GM10248 (cell line): Measurements from ENCODE around the gene L3MBTL3.

Experiments
- CTCF ChIA-PET: fragments of 300-600 bp; sonication (Branson Sonifier 250); formaldehyde crosslinking; extraction: SDS; loops from one replicate; lab custom pipeline; 2021; ENCODE audit warnings: antibody characterized with exemption; lab: Yijun Ruan, JAX
- POLR2A ChIA-PET: fragments of 350-650 bp; sonication (Branson Sonifier 250); formaldehyde crosslinking; extraction: SDS; loops from one replicate; lab custom pipeline; 2020; ENCODE audit warnings: antibody characterized with exemption; lab: Yijun Ruan, JAX
- DNase-seq: peaks from one replicate; pipeline ENCODE4 v3.0.0; 2012; ENCODE audit errors: extremely low spot score
- TF ChIP-seq, protein P1 (sequence below): IDR thresholded peaks from 2 replicates; pipeline ENCODE4 v1.5.1; 2012; ENCODE audit warnings: mild to moderate bottlenecking, low read depth; ENCODE audit errors: extremely low read depth, missing control alignments, control extremely low read depth

Gene L3MBTL3

GRCh38 chr6:130009146-130009545 lies 9.2 kb upstream of the L3MBTL3 start:
- DNase-seq: no peak
- ChIA-PET POLR2A (no interaction called here), CTCF (interaction anchor here (0.7 to 1.3 kb wide), 3 partner anchors 9 to 26 kb away, joined by 3 read pairs; partner anchors contain the start of gene L3MBTL3)
- TF ChIP-seq, protein P1, sequence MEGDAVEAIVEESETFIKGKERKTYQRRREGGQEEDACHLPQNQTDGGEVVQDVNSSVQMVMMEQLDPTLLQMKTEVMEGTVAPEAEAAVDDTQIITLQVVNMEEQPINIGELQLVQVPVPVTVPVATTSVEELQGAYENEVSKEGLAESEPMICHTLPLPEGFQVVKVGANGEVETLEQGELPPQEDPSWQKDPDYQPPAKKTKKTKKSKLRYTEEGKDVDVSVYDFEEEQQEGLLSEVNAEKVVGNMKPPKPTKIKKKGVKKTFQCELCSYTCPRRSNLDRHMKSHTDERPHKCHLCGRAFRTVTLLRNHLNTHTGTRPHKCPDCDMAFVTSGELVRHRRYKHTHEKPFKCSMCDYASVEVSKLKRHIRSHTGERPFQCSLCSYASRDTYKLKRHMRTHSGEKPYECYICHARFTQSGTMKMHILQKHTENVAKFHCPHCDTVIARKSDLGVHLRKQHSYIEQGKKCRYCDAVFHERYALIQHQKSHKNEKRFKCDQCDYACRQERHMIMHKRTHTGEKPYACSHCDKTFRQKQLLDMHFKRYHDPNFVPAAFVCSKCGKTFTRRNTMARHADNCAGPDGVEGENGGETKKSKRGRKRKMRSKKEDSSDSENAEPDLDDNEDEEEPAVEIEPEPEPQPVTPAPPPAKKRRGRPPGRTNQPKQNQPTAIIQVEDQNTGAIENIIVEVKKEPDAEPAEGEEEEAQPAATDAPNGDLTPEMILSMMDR: no peak

- CTCF ChIA-PET: interaction anchor here (1.5 kb wide), 1 partner anchor 11 kb away, joined by 8 read pairs; no protein-coding TSS in a partner anchor
- POLR2A ChIA-PET: no interaction called here
- TF ChIP-seq, protein P1: no peak
- DNase-seq: no peak
Measured at GRCh38 chr6:130010387-130010786, 8.0 kb upstream of the L3MBTL3 start.

GRCh38 chr6:130012728-130013127 lies 5.7 kb upstream of the L3MBTL3 start:
- CTCF ChIA-PET: interaction anchor here (1.8 kb wide), 1 partner anchor 9 kb away, joined by 5 read pairs; no protein-coding TSS in a partner anchor
- no peak for DNase-seq
- TF ChIP-seq, protein P1: no peak
- POLR2A ChIA-PET: no interaction called here

DNA sequence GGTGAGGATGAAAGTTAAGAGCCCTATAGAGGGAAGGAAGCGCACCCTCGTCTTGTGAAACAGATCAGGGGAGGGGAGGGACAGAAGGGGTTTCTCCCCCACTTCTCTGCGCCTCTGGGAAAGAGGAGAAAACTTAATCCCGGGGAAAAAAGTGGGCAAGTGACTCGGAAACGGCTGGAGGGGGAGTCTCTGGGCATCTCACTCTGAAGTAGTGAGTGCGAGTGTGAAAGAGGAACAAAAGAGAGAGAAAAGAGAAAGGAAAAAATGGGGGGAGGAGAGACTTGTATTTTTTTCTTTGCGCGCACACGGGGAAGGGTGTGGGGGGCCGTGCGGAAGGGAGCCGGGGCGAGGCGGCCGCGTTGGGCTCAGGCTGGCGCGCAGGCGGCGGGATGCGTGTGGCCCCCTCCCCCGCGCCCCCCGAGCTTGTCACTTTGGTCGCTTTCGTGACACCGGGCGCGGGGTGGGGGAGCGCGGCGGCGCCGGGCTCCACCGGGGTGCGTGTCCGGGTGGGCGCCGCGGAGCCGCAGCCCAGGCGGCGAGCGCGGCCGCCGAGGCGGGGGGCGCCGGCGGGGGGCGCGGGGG lies 454 bp downstream of the L3MBTL3 start:
- ChIA-PET POLR2A (no interaction called here), CTCF (interaction anchor here (1.2 kb wide), 1 partner anchor 10 kb away, joined by 3 read pairs; no protein-coding TSS in a partner anchor)
- TF ChIP-seq, protein P1: no peak
- DNase-seq: peak; percentile 50

- peak; percentile 36 for DNase-seq
- TF ChIP-seq, protein P1: no peak
- CTCF ChIA-PET: interaction anchor here (2.4 kb wide), 1 partner anchor 422 kb away, joined by 11 read pairs; no protein-coding TSS in a partner anchor
- POLR2A ChIA-PET: no interaction called here
Measured at GRCh38 chr6:130019326-130020072, 1.1 kb downstream of the L3MBTL3 start.

DNA sequence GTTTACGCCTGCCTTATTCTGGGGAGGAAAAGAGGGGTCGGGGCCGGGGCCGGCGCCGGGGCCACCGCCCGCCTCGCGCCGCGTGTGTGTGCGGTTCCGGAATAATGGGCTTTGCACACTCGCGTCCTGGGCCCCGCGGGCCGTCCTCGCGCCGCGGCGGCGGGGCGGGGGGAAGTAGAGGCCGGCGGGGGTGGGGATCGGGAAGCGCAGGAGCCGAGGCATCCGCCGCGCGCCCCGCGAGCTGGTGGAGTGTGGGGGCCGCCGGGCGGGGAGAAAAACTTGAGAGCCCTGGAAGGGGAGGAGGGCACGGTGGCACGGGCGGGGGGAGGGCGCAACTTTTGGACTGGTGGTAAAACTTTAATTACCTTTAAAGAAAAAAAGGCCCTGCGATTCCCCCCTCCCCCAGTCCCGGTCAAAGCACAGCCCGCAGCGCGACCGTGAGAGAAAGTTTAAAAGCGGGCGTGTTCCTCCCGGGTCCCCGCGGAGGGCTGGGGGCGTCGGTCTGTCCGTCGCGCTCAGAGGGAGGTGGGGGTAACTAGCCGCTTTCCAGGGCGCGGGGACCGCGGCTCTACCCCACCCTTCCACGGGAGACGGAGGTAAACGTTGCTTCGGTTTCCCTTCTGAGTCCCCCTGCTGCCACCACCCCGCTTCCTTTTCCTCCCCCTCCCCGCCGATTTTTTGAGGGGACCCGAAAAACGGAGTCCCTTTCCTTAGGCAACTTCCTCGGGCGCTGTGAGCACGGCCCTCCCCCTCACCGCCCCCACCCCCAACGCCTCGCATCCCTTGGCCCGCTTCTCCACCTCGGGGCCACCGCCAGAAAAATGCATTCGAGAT lies 1.9 kb downstream of the L3MBTL3 start:
- DNase-seq: peak; percentile 38
- ChIA-PET CTCF (interaction anchor here (1.0 to 2.4 kb wide), 17 partner anchors 9 to 530 kb away, joined by 3 to 24 read pairs (median 4); no protein-coding TSS in a partner anchor), POLR2A (no interaction called here)
- TF ChIP-seq, protein P1: no peak
